GM12878 (cell line): ENCODE data around the gene MGLL. TPM values are rescaled to one million over a fixed set of nuclear protein-coding genes. Genes with fewer than 3 reads are reported as not detected.
A peak's percentile ranks its signal among the peaks of the same experiment; 100 is the strongest.

Experiments used
- ATAC-seq: fragments of 200-7000 bp; cut with Tn5 transposase; 3 replicates; pipeline ENCODE4 v1.9.1; 2020; ENCODE audit warnings: mild to moderate bottlenecking, moderate library complexity
- BruUV-seq: library from RNA; stranded (reverse); fragments of 400-500 nt; replicated peaks from 2 replicates; lab custom pipeline; 2021; lab: Mats Ljungman, UMichigan
- CTCF ChIA-PET: fragments of 300-600 bp; sonication (Branson Sonifier 250); formaldehyde crosslinking; extraction: SDS; loops from one replicate; lab custom pipeline; 2021; ENCODE audit warnings: inconsistent platforms; lab: Yijun Ruan, JAX
- POLR2A ChIA-PET: fragments of 350-600 bp; formaldehyde crosslinking; extraction: SDS; loops from one replicate; lab custom pipeline; 2021; ENCODE audit warnings: inconsistent platforms; lab: Charles Lee
- RAD21 ChIA-PET: fragments of 300-600 bp; sonication (Branson Sonifier 250); formaldehyde crosslinking; loops from one replicate; lab custom pipeline; 2023; ENCODE audit warnings: antibody characterized with exemption; ENCODE audit not compliant: unreplicated experiment; lab: Charles Lee
- SMC1A ChIA-PET: fragments of 300-600 bp; sonication (Branson Sonifier 250); formaldehyde crosslinking; loops from one replicate; lab custom pipeline; 2023; ENCODE audit not compliant: unreplicated experiment, uncharacterized antibody; lab: Charles Lee
- DNase-seq: peaks from one replicate; pipeline ENCODE4 v3.0.0-alpha.2; 2011; ENCODE audit warnings: low read depth, low spot score
- FAIRE-seq: peaks from 3 replicates; lab custom pipeline; 2011; peaks lifted over from hg19 to GRCh38; lab: Jason Lieb, UNC
- H2AFZ ChIP-seq: 2 replicates; pipeline ENCODE4 v1.6.0; 2011; ENCODE audit warnings: low read depth, low read length, control low read depth; ENCODE audit not compliant: control insufficient read depth
- H3K27ac ChIP-seq: 2 replicates; pipeline ENCODE4 v1.5.1; 2011; ENCODE audit warnings: control low read depth; ENCODE audit not compliant: control insufficient read depth, insufficient read depth
- H3K27me3 ChIP-seq, 2 experiments: replicated peaks in 1 of 2; 2 replicates each; pipeline versions ENCODE4 v1.6.0 to v1.6.1; 2011; ENCODE audit warnings: low read length in 1 of 2; ENCODE audit not compliant: control insufficient read depth in 2 of 2, insufficient read depth in 2 of 2
- H3K36me3 ChIP-seq, 2 experiments: 2 replicates each; pipeline ENCODE4 v1.5.1; 2011; ENCODE audit warnings: low read length in 1 of 2; ENCODE audit not compliant: control insufficient read depth in 2 of 2, insufficient read depth in 2 of 2
- H3K4me1 ChIP-seq: 2 replicates; pipeline ENCODE4 v1.6.1; 2011; ENCODE audit warnings: mild to moderate bottlenecking, low read length, moderate library complexity, mixed read lengths; ENCODE audit not compliant: control insufficient read depth, insufficient read depth
- H3K4me2 ChIP-seq: 2 replicates; pipeline ENCODE4 v1.6.0; 2011; ENCODE audit warnings: control low read depth; ENCODE audit not compliant: control insufficient read depth, insufficient read depth
- H3K4me3 ChIP-seq: fragments of 200-600 bp; sonication (generic); 2 replicates; pipeline ENCODE4 v1.5.1; 2016
- H3K79me2 ChIP-seq: 2 replicates; pipeline ENCODE4 v1.6.0; 2011; ENCODE audit warnings: low read length; ENCODE audit not compliant: control insufficient read depth, insufficient read depth
- H3K9ac ChIP-seq: 2 replicates; pipeline ENCODE4 v1.8.0; 2011; ENCODE audit warnings: low read length, control low read depth, mixed read lengths; ENCODE audit not compliant: control insufficient read depth, insufficient read depth
- H3K9me3 ChIP-seq: replicated peaks from 3 replicates; pipeline ENCODE4 v1.5.1; 2011; ENCODE audit warnings: mild to moderate bottlenecking, low read length; ENCODE audit not compliant: control insufficient read depth, insufficient read depth
- H4K20me1 ChIP-seq: 2 replicates; pipeline ENCODE4 v1.6.0; 2011; ENCODE audit not compliant: control insufficient read depth, insufficient read depth
- KAT2A ChIP-seq: conservative IDR thresholded peaks from 2 replicates; pipeline ENCODE4 v1.6.1; 2011; ENCODE audit warnings: low read depth, low read length; ENCODE audit not compliant: control insufficient read depth
- MXI1 ChIP-seq: fragments of 150-350 bp; IDR thresholded peaks from 2 replicates; pipeline ENCODE4 v1.6.1; 2011; ENCODE audit warnings: low read depth, mild to moderate bottlenecking, inconsistent platforms, low read length, improper control_type of control experiment
- NFIC ChIP-seq: IDR thresholded peaks from 2 replicates; pipeline ENCODE4 v1.6.1; 2012; ENCODE audit warnings: low read depth, mild to moderate bottlenecking, inconsistent platforms, low read length, moderate library complexity
- SKIL ChIP-seq: fragments of 450-650 bp; IDR thresholded peaks from 2 replicates; pipeline ENCODE4 v1.6.1; 2017; ENCODE audit warnings: mild to moderate bottlenecking, low read depth, inconsistent platforms; ENCODE audit not compliant: poor library complexity, severe bottlenecking
- USF2 ChIP-seq: IDR thresholded peaks from 2 replicates; pipeline ENCODE4 v1.6.1; 2011; ENCODE audit warnings: low read depth, low read length, improper control_type of control experiment, borderline replicate concordance
- ZBED1 ChIP-seq: IDR thresholded peaks from 2 replicates; pipeline ENCODE4 v1.6.1; 2016; ENCODE audit warnings: borderline replicate concordance
- ZNF687 ChIP-seq: fragments of 450-650 bp; IDR thresholded peaks from 2 replicates; pipeline ENCODE4 v1.6.1; 2017; ENCODE audit warnings: mild to moderate bottlenecking, moderate library complexity
- WGBS: methylation state at CpG from one replicate; pipeline ENCODE4 v1.1.6; 2016; ENCODE audit warnings: low lambda C conversion rate; ENCODE audit not compliant: insufficient replicate concordance, insufficient coverage; ENCODE audit errors: missing lambda C conversion rate; 5-methylcytosine and 5-hydroxymethylcytosine counted together
- in situ Hi-C: fragments of 300-500 bp; cut with MboI; formaldehyde crosslinking; loops from 9 replicates; pipeline ENCODE4 v1.14.3; 2018; ENCODE audit warnings: mixed read lengths
- intact Hi-C: fragments of 100-400 bp; cut with micrococcal nuclease; formaldehyde crosslinking; loops from one replicate; pipeline ENCODE4 v1.14.2; 2022; ENCODE audit not compliant: unreplicated experiment
- polyA plus RNA-seq, 11 experiments: library from polyadenylated mRNA; depleted of rRNA in 4 of 11; unstranded in 6 of 11; stranded (reverse) in 5 of 11; fragments of >200 nt; fragmentation: Nextera tagmentation in 4 of 11; fragmentation: Illumina TruSeq in 1 of 11; extraction: Ambion mirVana in 4 of 11; extraction: Trizol in 1 of 11; gene quantifications; 1 replicate in 1 of 11; 2 replicates in 10 of 11; pipeline versions ENCODE4 v1.2.1 to v1.2.3, GENCODE V29; 2011 to 2016; ENCODE audit warnings: inconsistent platforms in 2 of 11, missing spikeins in 2 of 11, low read depth in 1 of 11
- total RNA-seq, 4 experiments: library from RNA; depleted of rRNA in 3 of 4; stranded (reverse); fragments of >200 nt in 3 of 4; fragmentation: Illumina TruSeq in 1 of 4; extraction: Trizol in 1 of 4; gene quantifications; 2 replicates each; pipeline versions ENCODE4 v1.2.1 to v1.2.3, GENCODE V29; 2013 to 2021

Gene MGLL
- total and polyA plus RNA-seq, 10 of the 15 experiments (the other 5 are each of a cell fraction or from before 2014, with no cell fraction given), result 44.9 to 177 (median 72.9) TPM

- Histone ChIP-seq H3K9me3 (peaks cover 15% of the 10 kb centered on the region), H3K79me2 (peaks cover 53% of the 10 kb centered on the region), H3K27ac (peak overlapping the region; percentile 94), H3K27me3 (no peaks in the 10 kb centered on the region), H3K9ac (no peak overlapping the region), H3K4me1 (peaks cover 59% of the 10 kb centered on the region), H3K4me2 (no peak overlapping the region), H3K36me3 (peaks cover 0 to 16% of the 10 kb centered on the region in 2 experiments; a peak in 2 of 4 replicates), H4K20me1 (no peaks in the 10 kb centered on the region), H2AFZ (no peak overlapping the region), H3K4me3 (no peak overlapping the region)
- intact Hi-C loops (no loop called here), in situ Hi-C loops (no loop called here)
- CTCF ChIA-PET, result no interaction called here
- ATAC-seq, result no peak
- no peak for FAIRE-seq
- TF ChIP-seq NFIC (no peak), ZNF687 (no peak), ZBED1 (no peak), KAT2A (no peak), USF2 (no peak), MXI1 (no peak), SKIL (no peak)
- RAD21 ChIA-PET, result interaction anchor here (0.6 to 4.2 kb wide), 2 partner anchors 20 to 79 kb away, joined by 3 to 20 read pairs; no protein-coding TSS in a partner anchor
- POLR2A ChIA-PET, result interaction anchor here (1.6 kb wide), 1 partner anchor 9 kb away, joined by 5 read pairs; no protein-coding TSS in a partner anchor
- whole genome bisulfite sequencing, result 87% methylated on average over 8 of the region's 8 CpGs
- SMC1A ChIA-PET, result interaction anchor here (1.9 kb wide), 1 partner anchor 9 kb away, joined by 4 read pairs; no protein-coding TSS in a partner anchor
- BruUV-seq, result no TSS peak
- DNase-seq, result no peak
These were observed 48.4 kb downstream of the MGLL start for GRCh38 chr3:127773752-127774395.
